Measurements from ENCODE around the gene OR8K5.
"Not testable (repeated sequence)": the region's sequence is repeated elsewhere in the genome, so short reads cannot be mapped to it uniquely, and the experiment has no call there.

OR8K5 gene
- total RNA-seq, result 0 reads per million in 3 experiments

GRCh38 chr11:56160217-56160616 lies at the start of gene OR8K5:
TSS of gene OR8K5 (minus strand) at chr11:56160317. CDS start at chr11:56160317, 0 bp downstream.
- DNase-seq, result no peak

DNA sequence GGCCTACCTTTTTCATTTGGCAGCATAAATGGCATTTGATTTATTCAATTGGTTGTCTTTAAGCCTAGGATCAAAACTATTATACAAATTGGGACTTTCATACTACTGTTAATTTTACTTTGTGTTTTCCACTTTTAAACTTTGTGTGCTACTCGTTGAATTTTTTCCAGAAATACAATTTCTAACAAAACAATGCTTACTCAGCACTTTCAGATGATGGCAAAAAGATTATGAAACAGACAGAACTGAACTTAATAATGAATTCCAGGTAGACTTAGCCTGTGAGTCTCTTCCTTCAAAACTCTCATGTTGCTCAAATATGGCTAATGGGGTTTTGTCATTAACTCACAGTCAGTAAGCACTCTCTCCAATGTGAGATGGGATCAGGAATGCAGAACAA lies 47.7 kb upstream of the OR8K5 start:
- DNase-seq, result no peak

GRCh38 chr11:56197367-56197766 lies 37.2 kb upstream of the OR8K5 start:
- DNase-seq, result no peak

DNA sequence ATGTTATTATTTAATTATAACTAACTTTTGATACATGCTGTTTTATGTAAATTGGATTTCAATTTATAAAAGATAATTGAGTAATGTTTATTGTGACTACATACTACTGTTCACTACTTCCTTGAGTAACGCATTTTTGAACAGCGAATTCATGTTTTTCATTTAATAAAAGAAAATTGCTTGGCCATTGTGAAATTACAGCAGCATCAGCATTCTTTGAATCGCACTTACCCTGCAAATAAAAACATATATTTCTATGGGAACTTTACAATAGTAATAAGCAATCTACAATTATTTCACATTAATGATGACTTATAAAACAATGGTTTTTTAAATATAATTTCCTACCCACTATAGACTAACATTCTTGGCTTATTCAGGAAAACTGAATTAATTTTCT lies 36.6 kb upstream of the OR8K5 start:
- no peak for DNase-seq

GRCh38 chr11:56188602-56189001 lies 28.5 kb upstream of the OR8K5 start:
- DNase-seq, result no peak

DNA sequence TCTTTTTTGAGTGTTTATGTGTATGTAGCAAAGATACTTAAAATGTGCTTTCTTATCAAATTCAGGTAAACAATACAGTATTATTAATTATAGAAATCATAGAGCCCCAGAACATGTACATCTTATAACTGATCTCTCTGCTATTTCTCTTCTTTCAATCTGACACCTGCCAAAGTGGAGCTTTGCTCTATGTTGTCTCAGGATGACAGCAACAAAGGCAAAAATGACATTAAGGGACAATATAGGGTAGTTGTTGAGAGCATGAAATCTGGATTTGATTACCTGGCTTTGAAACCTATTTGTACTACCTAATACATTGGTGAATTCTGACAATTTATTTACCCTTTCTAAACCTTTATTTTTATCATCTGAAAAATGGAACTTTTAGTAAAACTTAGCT lies 23.3 kb upstream of the OR8K5 start:
- no peak for DNase-seq

DNA sequence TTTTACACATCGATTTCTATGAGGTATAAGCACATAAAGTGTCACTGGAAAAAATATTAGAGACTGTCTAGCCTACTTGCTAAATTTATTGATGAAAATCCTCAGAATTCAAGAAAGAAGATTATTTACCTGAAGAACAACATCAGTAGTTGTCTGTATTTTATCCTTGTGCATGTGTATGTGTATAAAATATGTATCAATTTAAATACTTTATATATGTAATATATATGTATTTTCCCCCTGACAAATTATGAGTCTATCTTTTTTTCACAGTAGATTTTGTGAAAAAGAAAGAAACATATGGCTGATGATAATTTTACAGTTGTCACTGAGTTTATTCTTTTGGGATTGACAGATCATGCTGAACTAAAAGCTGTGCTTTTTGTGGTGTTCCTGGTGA lies 16.2 kb upstream of the OR8K5 start, which contains the start of gene OR5J2:
OR5J2 (plus strand) TSS at position 301 of the 400 bp plus-strand sequence; CDS start at position 301, 0 bp downstream.
- no peak for DNase-seq

DNA sequence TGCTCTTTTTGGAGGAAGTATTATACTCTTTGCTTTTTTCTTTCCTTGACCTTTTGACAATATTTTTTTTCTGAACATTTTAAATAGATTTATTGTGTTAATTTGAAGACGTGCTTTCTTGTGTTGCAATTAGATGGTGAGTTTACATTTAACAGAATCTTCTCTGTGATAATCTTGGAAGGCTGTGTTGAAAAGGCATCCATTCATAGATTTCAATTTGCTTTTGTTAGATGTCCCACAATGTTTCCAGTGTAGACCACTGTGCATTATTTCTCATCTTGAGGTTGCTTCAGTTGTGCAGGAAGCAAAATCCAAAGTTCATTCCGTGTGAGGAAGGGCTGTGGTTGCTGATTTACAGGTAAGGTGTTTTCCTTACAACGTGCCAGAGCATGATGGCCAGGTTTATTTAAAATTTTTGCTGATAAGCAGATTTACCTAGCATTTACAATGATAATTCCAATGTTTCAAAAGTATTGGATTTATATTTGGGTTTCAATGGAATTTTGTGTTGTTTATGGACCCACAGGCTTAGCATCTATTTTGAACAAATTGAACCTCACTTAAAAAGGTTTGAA lies 12.2 kb upstream of the OR8K5 start:
- DNase-seq, result no peak

- DNase-seq, result no peak
Observed at GRCh38 chr11:56163804-56164203, 3.7 kb upstream of the OR8K5 start.

- no peak for DNase-seq
Observed at GRCh38 chr11:56152333-56152732, 7.8 kb downstream of the OR8K5 start.

GRCh38 chr11:56151376-56151775 lies 8.7 kb downstream of the OR8K5 start:
- no peak for DNase-seq

- DNase-seq, result not testable (repeated sequence)
Observed at GRCh38 chr11:56143681-56144080, 16.4 kb downstream of the OR8K5 start.

DNA sequence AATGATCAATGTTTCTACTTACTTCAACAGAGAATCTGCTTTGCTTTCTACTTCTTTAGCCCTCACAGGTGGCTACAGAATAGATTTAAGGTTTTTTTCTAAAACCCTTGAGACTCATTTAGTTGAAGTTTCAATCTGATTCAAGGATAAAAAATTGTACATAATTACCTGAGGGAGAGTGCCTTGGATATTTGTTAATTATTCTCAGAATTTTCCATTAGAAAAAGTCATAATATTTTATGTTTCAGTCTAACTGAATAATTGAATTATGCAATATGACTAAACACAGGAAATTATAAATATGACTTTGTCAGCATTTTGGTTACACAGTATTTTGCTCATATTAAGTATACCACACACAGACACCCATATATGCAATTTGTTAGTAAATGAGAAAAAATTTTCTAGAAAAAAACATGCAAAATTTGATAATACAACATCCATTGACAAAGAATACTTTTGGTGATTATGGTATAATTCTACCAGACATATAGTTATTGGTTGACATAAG lies 19.9 kb downstream of the OR8K5 start, which contains the start of gene OR8J3:
OR8J3 (minus strand) TSS at position 51 of the 511 bp plus-strand sequence. CDS start 2,483 bp downstream, outside the sequence.
- DNase-seq, result no peak

DNA sequence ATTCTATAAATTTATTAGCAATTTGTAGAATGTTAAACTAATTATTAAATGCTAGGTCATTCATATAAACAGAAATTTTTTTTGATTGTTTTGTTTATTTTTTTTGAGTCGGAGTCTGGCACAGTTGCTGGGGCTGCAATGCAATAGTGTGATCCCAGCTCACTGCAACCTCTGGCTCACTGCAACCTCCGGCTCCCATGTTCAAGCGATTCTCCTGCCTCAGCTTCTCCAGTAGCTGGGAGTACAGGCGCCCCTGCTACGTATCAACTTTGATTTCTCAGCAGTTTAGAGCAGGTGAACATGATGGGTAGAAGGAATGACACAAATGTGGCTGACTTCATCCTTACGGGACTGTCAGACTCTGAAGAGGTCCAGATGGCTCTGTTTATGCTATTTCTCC lies 38.0 kb downstream of the OR8K5 start, which contains the start of gene OR8H3:
OR8H3 (plus strand) TSS at position 301 of the 400 bp plus-strand sequence; CDS start at position 301, 0 bp downstream.
- no peak for DNase-seq

All from central memory CD4-positive, alpha-beta T cell (primary cell).